ENCODE measurements around the gene EIF3B.
A peak's percentile ranks its signal among the peaks of the same experiment; 100 is the strongest.
"Not testable (repeated sequence)": the region's sequence is repeated elsewhere in the genome, so short reads cannot be mapped to it uniquely, and the experiment has no call there.

EIF3B gene

GRCh38 chr7:2347351-2348063 is 7.1 kb upstream of the EIF3B start:
- DNase-seq (ENCODE audit: low read depth), result not testable (repeated sequence)

DNA sequence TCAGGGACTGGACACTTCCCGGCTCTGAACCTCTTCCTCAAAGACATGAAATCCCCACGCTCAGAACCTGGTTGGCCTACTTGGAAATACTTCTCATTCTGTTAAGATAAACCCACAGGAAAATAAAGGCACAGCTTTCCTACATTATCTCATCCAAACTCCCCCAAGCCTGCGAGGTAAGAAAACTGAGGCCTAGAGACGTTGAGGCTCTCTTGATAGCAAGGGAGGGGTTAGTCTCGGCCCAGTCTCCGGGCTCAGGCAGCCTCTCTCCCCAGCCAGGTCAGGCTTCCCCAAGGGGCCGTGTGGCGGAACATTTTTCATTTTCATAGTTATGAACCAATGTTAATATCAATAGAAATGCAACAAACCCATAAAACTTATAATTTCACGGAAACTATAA is 4.6 kb upstream of the EIF3B start:
- no peak for DNase-seq (ENCODE audit: low read depth)

- DNase-seq (ENCODE audit: low read depth), result no peak
Observed at GRCh38 chr7:2350861-2351260, 3.8 kb upstream of the EIF3B start.

DNA sequence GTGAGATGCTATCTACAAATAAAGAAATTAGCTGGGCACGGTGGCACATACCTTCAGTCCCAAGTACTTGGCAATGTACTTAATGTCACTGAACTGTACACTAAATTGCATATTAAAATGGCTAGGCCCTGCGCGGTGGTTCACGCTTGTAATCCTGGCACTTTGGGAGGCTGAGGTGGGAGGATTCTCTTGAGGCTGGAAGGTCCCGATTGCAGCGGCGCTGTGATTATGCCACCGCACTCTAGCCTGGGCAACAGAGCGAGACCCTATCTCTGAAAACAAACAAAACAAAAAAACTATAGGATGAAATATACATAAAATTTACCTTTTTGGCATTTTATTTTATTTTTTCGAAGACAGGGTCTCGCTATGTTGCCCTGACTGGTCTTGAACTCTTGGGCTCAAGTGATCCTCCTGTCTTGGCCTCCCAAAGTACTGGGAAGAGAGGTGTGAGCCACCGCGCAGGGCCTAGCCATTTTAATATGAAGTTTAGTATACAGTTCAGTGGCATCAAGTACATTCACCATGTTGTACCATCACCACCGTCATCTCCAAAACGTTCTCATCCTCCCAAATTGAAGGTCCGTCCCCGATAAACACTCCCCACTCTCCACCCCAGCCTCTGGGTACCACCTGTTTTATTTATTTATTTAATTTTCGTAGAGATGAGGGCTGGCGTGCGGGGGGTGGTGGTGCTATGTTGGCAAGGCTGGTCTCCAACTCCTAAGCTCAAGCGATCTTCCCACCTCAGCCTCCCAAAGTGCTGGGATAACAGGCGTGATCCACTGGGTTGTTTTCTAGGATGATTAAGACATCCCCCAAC is 1.3 kb upstream of the EIF3B start:
- DNase-seq (ENCODE audit: low read depth), result no peak

- DNase-seq (ENCODE audit: low read depth), result peak; percentile 86
Observed at GRCh38 chr7:2353936-2354185, 766 bp upstream of the EIF3B start.

DNA sequence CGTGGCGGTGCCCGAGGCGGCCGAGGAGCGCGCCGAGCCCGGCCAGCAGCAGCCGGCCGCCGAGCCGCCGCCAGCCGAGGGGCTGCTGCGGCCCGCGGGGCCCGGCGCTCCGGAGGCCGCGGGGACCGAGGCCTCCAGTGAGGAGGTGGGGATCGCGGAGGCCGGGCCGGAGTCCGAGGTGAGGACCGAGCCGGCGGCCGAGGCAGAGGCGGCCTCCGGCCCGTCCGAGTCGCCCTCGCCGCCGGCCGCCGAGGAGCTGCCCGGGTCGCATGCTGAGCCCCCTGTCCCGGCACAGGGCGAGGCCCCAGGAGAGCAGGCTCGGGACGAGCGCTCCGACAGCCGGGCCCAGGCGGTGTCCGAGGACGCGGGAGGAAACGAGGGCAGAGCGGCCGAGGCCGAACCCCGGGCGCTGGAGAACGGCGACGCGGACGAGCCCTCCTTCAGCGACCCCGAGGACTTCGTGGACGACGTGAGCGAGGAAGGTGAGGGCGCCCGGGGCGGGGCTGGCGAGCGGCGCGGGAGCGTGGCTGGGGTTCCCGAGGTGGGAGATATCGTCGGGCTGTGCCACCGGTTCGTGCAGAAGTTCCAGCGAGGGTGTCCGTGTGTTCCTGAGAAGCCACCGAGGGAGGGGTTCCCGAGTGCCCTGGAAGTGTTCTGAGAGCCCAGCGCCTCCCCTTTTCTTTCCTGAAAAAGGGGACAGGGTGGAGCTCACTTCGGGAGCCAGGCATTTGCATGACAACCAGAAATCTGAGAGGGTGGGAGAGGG is 495 bp downstream of the EIF3B start:
- no peak for DNase-seq (ENCODE audit: low read depth)

DNA sequence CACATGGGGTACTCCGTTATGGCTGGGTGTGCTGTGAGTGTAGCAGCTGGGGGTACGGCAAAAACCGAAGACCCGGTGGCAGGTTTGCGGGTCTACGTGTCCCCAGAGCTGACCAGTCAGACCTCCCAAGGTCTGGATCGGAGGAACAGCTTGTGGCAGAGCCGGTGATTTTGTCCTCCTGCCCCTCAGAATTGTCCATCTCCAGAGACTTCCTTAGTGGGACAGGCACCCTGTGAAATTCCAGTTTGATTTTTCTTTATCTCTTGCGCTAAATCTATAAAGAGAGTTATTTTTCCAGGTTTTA is 1.0 kb downstream of the EIF3B start:
- no peak for DNase-seq (ENCODE audit: low read depth)

DNA sequence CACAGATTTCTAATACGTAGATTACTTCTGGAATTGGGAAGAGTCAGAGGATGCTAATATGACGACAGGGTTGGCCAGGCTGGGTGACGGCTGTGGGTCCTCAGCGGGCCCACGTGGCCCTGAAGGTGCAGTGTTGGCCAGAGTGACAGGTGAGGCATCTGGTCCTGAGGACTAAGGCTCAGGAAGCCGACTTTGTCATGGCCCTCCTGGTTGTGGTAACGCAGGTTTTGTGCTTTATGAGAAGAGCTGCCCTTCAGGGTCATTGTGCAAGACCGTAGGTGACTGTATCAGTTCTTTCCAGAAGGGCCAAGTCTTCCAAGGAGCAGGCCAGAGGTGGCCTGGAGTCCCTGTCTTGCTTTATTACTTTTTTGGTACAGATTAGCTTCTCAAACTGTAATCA is 2.5 kb downstream of the EIF3B start:
- no peak for DNase-seq (ENCODE audit: low read depth)

DNA sequence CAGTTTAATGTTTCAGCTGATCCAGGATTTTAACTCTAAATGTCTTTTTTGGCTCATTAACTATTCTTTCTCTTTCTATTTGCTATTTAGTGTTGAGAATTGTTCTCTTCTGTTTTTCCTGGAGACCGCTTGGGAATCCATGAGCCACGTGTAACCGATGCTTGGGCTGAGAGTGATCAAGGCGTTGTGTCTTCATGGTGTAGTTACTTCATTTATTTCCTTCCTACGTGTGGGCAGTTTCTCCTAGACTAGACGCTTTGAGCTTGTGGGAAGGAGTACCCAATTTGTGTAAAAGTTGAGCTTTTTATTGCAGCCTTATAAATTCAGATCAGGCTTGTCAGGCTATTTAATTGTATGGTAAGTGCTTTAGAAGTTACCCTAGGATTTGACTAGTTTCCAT is 2.9 kb downstream of the EIF3B start:
- DNase-seq (ENCODE audit: low read depth), result no peak

- no peak for DNase-seq (ENCODE audit: low read depth)
Observed at GRCh38 chr7:2358968-2359527, 4.4 kb downstream of the EIF3B start.

DNA sequence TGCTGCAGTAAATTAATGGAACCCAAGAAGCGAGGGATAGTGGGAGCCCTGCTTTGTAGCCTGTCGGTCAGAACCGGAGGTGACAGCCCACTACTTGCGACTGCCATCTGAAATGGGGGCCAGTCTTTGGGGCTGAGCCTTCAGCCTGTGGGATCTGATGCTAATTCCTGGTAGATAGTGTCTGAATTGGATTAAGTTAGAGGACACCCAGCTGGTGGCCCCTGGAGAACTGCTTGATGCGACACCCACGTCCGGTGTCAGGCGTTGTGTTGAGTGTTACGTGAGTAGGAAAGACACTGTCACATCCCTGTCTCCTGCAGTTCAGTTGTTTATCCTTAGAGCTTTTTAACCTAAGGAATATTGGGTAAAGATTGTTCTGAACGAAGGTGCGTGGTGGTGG is 5.0 kb downstream of the EIF3B start:
- no peak for DNase-seq (ENCODE audit: low read depth)

GRCh38 chr7:2360796-2361195 is 6.2 kb downstream of the EIF3B start:
- no peak for DNase-seq (ENCODE audit: low read depth)

DNA sequence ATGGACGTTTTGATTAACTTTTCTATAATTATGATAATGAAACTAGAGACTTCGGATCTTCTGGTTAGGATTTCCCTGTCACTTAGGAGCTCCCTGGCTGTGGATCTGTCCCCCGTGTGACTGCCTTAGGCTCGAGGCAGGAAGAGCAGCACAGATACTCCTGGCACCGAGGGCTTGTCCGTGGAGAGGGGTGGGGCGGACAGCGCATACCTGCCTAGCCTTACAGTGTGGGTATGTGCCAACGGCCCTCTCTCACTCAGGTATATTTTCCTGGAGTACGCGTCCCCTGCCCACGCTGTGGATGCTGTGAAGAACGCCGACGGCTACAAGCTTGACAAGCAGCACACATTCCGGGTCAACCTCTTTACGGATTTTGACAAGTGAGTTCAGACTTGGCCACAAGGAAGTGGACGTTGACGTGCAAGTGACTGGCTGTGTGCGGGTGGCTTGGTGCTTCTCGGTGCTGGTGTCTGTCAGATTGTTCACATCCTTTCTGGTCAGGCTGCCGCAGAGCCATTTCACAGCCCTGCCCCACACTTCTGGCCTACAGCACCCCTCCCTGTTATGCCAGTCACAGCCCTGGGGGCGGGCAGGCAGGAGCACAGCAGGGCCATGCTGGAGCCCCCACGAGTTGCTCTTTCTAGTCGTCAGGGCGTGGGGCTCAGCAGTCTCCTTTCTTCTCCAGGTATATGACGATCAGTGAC is 7.9 kb downstream of the EIF3B start:
- DNase-seq (ENCODE audit: low read depth), result no peak

DNA sequence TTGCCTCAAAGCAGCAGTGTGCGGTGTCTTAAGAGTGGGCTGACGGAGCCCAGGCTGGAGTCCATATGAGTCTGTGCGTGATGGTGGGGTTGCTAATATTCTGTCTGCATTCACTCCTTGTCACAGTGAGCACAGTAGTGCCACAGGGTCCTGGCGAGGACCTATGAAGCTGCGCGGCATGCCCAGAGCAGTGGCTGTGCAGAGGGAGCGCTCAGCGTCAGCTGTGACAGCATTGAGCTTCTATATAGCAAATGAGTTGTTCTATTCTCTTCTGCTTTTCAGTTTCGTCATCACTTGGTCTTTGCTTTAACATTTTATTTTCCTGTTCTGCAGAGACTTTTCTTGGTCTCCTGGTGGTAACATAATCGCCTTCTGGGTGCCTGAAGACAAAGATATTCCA is 14.5 kb downstream of the EIF3B start:
- DNase-seq (ENCODE audit: low read depth), result no peak

DNA sequence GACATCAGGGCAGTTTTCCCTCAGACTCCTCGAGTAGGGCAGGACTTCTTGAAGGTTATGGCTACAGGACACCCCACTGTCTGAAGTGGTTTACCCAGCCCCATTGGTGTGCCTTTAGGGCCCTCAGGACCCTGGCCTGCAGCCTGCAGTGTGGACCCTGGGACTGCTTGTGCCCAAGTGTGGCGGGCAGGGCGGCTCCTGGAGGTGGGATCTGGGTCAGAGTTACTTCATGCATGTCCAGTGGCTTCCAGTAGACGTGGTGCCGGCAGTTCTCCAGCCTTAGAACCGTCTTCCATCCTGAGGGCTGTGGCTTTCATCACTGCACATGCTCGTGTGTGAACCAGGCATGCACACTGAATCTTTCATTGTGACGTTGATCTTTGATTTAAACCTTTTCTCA is 16.7 kb downstream of the EIF3B start:
- DNase-seq (ENCODE audit: low read depth), result no peak

- DNase-seq (ENCODE audit: low read depth), result no peak
Observed at GRCh38 chr7:2372724-2373123, 18.1 kb downstream of the EIF3B start.

DNA sequence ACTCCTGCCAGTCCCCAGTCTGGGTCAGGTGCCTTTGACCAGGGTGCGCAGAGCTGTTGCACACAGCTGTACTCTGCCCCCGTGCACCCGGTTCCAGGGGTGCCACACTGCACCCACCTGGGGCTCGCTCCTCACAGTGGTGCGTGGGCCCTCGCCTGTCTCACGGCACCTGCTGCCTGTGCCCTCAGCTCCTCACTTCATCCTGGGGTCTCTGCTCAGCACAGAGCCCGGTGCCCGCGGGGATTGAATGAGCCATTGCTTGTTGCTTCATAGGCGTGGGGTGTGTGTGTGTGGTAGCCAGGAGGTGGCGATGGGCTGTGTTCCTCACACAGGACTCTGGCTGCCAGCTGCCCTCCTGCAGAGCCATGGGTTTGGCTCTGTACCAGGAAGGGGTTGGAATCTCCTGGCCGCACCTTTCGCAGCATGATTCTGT is 18.5 kb downstream of the EIF3B start:
- DNase-seq (ENCODE audit: low read depth), result no peak

DNA sequence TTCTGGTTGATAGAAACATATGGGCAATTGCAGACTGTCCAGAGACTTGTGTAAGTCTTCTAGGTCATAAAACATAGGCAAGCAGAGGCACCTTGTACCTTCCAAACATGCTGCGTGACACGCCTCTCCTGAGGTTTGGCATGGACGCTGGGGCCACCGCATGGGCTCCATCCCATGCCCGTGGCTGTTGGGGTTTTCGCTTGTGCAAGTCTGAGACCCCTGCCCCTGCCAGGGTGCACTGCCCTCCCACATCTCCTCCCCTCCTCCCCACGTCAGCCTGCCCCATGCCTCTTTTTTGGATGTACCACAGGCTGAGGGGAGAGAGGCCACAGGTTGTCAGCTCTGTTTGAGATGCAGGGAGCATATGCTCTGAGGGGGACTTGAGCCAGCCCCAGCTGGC is 19.0 kb downstream of the EIF3B start:
- no peak for DNase-seq (ENCODE audit: low read depth)

- no peak for DNase-seq (ENCODE audit: low read depth)
Observed at GRCh38 chr7:2374401-2374800, 19.8 kb downstream of the EIF3B start.

- no peak for DNase-seq (ENCODE audit: low read depth)
Observed at GRCh38 chr7:2374830-2375728, 20.5 kb downstream of the EIF3B start.

Data from activated gamma-delta T cell treated with anti-CD3 and anti-CD28 coated beads, Interleukin-2, amount 50 U/mL, for 16 hours (primary cell).